Dedifferentiated amniotic fluid mesenchymal stem cell (primary cell): ENCODE results near the gene RAD51C.
"Not testable (repeated sequence)": the region's sequence is repeated elsewhere in the genome, so short reads cannot be mapped to it uniquely, and the experiment has no call there.

Source experiments
- DNase-seq: peaks from one replicate; pipeline ENCODE4 v3.0.0-alpha.2; 2016; ENCODE audit errors: extremely low spot score

Gene RAD51C

GRCh38 chr17:58684003-58684402 lies 8.4 kb upstream of the RAD51C start:
- DNase-seq = no peak

- not testable (repeated sequence) for DNase-seq
Measured at GRCh38 chr17:58684462-58684861, 7.9 kb upstream of the RAD51C start.

- no peak for DNase-seq
Measured at GRCh38 chr17:58686980-58687379, 5.4 kb upstream of the RAD51C start.

- no peak for DNase-seq
Measured at GRCh38 chr17:58688521-58688920, 3.9 kb upstream of the RAD51C start.

GRCh38 chr17:58690033-58690432 lies 2.4 kb upstream of the RAD51C start:
- DNase-seq = not testable (repeated sequence)

- no peak for DNase-seq
Measured at GRCh38 chr17:58691701-58692238, 632 bp upstream of the RAD51C start, which contains the start of gene TEX14. Gene TEX14, minus strand, starts transcription at chr17:58692045. Its CDS starts 40,044 bp downstream, at chr17:58652001.

GRCh38 chr17:58693208-58693607 lies 806 bp downstream of the RAD51C start:
- no peak for DNase-seq

- no peak for DNase-seq
Measured at GRCh38 chr17:58693751-58694150, 1.3 kb downstream of the RAD51C start.

- no peak for DNase-seq
Measured at GRCh38 chr17:58694302-58694701, 1.9 kb downstream of the RAD51C start.

DNA sequence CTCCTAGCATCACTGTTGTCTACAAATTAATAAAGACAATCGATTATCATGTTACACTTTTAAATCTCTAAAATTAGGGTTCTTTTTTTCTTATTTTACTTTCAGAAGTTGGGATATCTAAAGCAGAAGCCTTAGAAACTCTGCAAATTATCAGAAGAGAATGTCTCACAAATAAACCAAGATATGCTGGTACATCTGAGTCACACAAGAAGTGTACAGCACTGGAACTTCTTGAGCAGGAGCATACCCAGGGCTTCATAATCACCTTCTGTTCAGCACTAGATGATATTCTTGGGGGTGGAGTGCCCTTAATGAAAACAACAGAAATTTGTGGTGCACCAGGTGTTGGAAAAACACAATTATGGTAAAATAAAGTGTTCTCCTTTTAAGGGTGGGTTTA lies 2.4 kb downstream of the RAD51C start:
- no peak for DNase-seq

DNA sequence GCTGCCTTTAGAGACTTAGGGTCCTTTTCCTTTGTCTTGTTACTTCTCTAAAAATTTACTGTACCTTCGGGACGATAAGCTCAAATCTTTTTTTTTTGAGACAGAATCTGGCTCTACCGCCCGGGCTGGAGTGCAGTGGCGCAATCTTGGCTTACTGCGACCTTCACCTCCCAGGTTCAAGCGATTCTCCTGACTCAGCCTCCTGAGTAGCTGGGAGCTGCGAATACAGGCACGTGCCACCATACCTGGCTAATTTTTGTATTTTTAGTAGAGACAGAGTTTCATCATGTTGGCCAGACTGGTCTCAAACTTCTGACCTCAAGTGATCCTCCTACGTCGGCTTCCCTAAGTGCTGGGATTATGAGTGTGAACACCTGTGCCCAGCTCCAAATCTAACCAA lies 7.4 kb downstream of the RAD51C start:
- no peak for DNase-seq

GRCh38 chr17:58702045-58702476 lies 9.7 kb downstream of the RAD51C start:
- DNase-seq = no peak

GRCh38 chr17:58702708-58703107 lies 10.3 kb downstream of the RAD51C start:
- no peak for DNase-seq

- no peak for DNase-seq
Measured at GRCh38 chr17:58703137-58703915, 10.9 kb downstream of the RAD51C start.

DNA sequence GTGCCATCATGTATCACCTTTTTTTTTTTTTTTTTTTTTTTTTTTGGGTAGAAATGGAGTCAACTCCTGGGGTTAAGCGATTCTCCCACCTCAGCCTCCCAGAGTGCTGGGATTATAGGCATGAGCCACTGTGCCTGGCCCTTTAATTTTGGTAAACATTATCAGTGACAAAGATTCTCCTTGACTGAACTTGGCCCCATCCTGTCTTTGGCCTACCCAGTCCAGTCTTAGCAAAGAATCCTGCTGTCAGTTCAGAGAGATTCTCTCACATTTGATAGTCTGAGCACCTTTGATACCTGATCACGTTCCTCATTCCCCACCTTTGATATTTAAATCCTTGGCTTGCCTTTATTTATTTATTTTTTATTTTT lies 11.5 kb downstream of the RAD51C start:
- DNase-seq = no peak

- DNase-seq = no peak
Measured at GRCh38 chr17:58706351-58707140, 14.1 kb downstream of the RAD51C start.

- peak; percentile 62 for DNase-seq
Measured at GRCh38 chr17:58710948-58711552, 18.6 kb downstream of the RAD51C start.

GRCh38 chr17:58722274-58722673 lies 29.9 kb downstream of the RAD51C start:
- no peak for DNase-seq

DNA sequence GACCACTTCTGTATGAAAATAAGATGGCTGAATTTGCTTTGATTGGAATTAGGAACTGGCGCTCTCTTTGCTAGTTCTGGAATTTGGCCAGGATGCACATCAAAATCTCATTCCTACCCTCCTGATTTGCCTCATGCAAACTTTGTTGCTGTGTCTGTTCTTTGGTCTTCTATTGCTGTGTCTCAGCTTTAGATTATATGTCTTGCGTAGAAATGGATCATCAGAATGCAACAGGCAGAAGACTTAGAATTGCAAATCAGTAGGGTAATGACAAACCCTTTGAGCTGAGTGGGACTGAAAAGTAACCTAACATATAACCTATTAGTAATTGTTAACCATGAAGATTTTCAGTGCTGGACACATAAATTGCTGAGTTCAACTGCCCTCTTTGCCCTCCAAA lies 30.3 kb downstream of the RAD51C start:
- DNase-seq = no peak

- DNase-seq = no peak
Measured at GRCh38 chr17:58728798-58729197, 36.4 kb downstream of the RAD51C start.

DNA sequence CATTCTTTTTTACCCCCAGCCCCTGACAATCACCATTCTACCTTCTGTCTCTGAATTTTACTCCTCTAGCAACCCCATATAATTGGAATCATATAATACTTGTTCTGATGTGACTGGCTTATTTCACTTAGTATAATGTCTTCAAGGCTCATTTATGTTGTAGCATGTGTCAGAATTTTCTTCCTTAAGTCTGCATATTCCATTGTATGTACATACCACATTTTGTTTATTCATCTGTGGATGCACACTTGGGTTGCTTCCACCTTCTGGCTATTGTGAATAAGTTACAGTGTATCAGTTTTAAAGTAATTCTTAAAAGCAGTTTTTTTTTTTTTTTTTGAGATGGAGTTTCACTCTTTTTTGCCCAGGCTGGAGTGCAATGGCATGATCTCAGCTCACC lies 38.5 kb downstream of the RAD51C start:
- no peak for DNase-seq

DNA sequence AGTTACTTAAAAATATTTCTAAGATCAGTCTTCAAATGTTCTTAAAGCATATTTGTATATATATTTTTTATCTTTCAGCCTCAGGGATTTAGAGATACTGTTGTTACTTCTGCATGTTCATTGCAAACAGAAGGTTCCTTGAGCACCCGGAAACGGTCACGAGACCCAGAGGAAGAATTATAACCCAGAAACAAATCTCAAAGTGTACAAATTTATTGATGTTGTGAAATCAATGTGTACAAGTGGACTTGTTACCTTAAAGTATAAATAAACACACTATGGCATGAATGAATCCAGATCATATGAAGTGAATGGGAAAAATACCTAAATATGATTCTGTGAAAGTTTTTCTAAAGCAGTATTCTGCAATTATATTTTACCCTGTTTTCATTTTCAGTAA lies 41.6 kb downstream of the RAD51C start:
- no peak for DNase-seq
